Panc1 (cell line): ENCODE measurements around the gene OR2D3. TPM values are rescaled to one million over a fixed set of nuclear protein-coding genes. Genes with fewer than 3 reads are reported as not detected.
A peak's percentile ranks its signal among the peaks of the same experiment; 100 is the strongest.

Source experiments
- ATAC-seq: fragments of 200-7000 bp; cut with Tn5 transposase; 2 replicates; pipeline ENCODE4 v1.9.1; 2020; ENCODE audit warnings: mild to moderate bottlenecking, moderate library complexity
- BruUV-seq: library from RNA; stranded (reverse); fragments of 400-500 nt; replicated peaks from 2 replicates; lab custom pipeline; 2021; lab: Mats Ljungman, UMichigan
- CTCF ChIA-PET: fragments of 300-600 bp; sonication (Branson Sonifier 250); formaldehyde crosslinking; loops from one replicate; lab custom pipeline; 2022; ENCODE audit warnings: antibody characterized with exemption; lab: Charles Lee
- POLR2A ChIA-PET: fragments of 300-600 bp; sonication (Branson Sonifier 250); formaldehyde crosslinking; loops from one replicate; lab custom pipeline; 2022; ENCODE audit warnings: antibody characterized with exemption; lab: Charles Lee
- DNase-seq: peaks from one replicate; pipeline ENCODE4 v3.0.0-alpha.2; 2010; ENCODE audit warnings: low read depth, low spot score
- H3K27ac ChIP-seq: 2 replicates; pipeline ENCODE4 v1.5.1; 2011; ENCODE audit warnings: mild to moderate bottlenecking, low read length, inconsistent platforms
- H3K27me3 ChIP-seq: fragments of 200-500 bp; sonication (Bioruptor generic); 2 replicates; pipeline ENCODE4 v1.6.0; 2014; ENCODE audit warnings: low read length, inconsistent platforms; ENCODE audit not compliant: control insufficient read depth, insufficient read depth
- H3K36me3 ChIP-seq: fragments of 200-500 bp; sonication (Bioruptor generic); 2 replicates; pipeline ENCODE4 v1.5.1; 2014; ENCODE audit warnings: inconsistent platforms, mild to moderate bottlenecking, low read length, moderate library complexity; ENCODE audit not compliant: control insufficient read depth, insufficient read depth
- H3K4me1 ChIP-seq: 2 replicates; pipeline ENCODE4 v1.5.1; 2011; ENCODE audit warnings: inconsistent platforms, mild to moderate bottlenecking, low read length, moderate library complexity; ENCODE audit not compliant: control insufficient read depth, insufficient read depth
- H3K4me3 ChIP-seq, 2 experiments: 2 replicates each; pipeline ENCODE4 v1.5.1; 2011 to 2012; ENCODE audit warnings: low read depth in 2 of 2, low read length in 2 of 2, mild to moderate bottlenecking in 2 of 2, inconsistent platforms in 1 of 2, moderate library complexity in 1 of 2
- H3K9me3 ChIP-seq: fragments of 200-500 bp; sonication (Bioruptor generic); 2 replicates; pipeline ENCODE4 v1.5.1; 2014; ENCODE audit warnings: low read depth, mild to moderate bottlenecking, inconsistent platforms, low read length, moderate library complexity; ENCODE audit not compliant: control insufficient read depth, insufficient read depth
- POLR2AphosphoS5 ChIP-seq: IDR thresholded peaks from 2 replicates; pipeline ENCODE4 v1.6.1; 2012; ENCODE audit warnings: mild to moderate bottlenecking, low read depth, low read length, moderate library complexity
- REST ChIP-seq, 2 experiments: IDR thresholded peaks; 2 replicates each; pipeline ENCODE4 v1.6.1; 2011 to 2012; ENCODE audit warnings: low read depth in 2 of 2, control low read depth in 1 of 2, low read length in 1 of 2, mild to moderate bottlenecking in 1 of 2, moderate library complexity in 1 of 2; ENCODE audit not compliant: insufficient read depth in 1 of 2
- SIN3A ChIP-seq: IDR thresholded peaks from 2 replicates; pipeline ENCODE4 v1.6.1; 2012; ENCODE audit warnings: low read depth, mild to moderate bottlenecking, low read length, moderate library complexity, borderline replicate concordance; ENCODE audit not compliant: insufficient read depth
- TCF7L2 ChIP-seq: IDR thresholded peaks from 2 replicates; pipeline ENCODE4 v1.6.1; 2011; ENCODE audit warnings: mild to moderate bottlenecking, low read depth, low read length, inconsistent platforms
- in situ Hi-C: cut with HindIII; loops from 2 replicates; pipeline ENCODE4 v1.10.0; 2016; ENCODE audit warnings: low sequenced_read_pairs, low pct_unique_long_range_greater_than_20kb
- intact Hi-C: fragments of 100-400 bp; cut with micrococcal nuclease; formaldehyde crosslinking; loops from one replicate; pipeline ENCODE4 v1.10.0; 2022; ENCODE audit not compliant: unreplicated experiment
- total RNA-seq: library from RNA; stranded (reverse); gene quantifications from one replicate; pipeline ENCODE4 v1.2.1, GENCODE V29; 2021; ENCODE audit not compliant: unreplicated experiment
- TF ChIP-seq, protein P1 (sequence below): fragments of 450-650 bp; IDR thresholded peaks from 2 replicates; pipeline ENCODE4 v1.5.1; 2017; ENCODE audit warnings: mild to moderate bottlenecking

OR2D3 gene
- total RNA-seq, 1 experiment from 2014 or later, result not detected

GRCh38 chr11:6892400-6892799, 28.4 kb upstream of the OR2D3 start, which contains the start of gene OR2D2:
Gene OR2D2 (minus strand): TSS chr11:6892500. CDS start chr11:6892500, 0 bp downstream.
- no TSS peak for BruUV-seq
- Histone ChIP-seq H3K36me3 (no peaks in the 10 kb centered on the region), H3K27me3 (no peaks in the 10 kb centered on the region), H3K27ac (no peak within 1 kb of the TSS), H3K9me3 (no peaks in the 10 kb centered on the region), H3K4me1 (no peaks in the 10 kb centered on the region), H3K4me3 (no peak within 1 kb of the TSS)
- intact Hi-C loops (no loop called here), in situ Hi-C loops (no loop called here)
- ChIA-PET POLR2A (no interaction called here), CTCF (no interaction called here)
- TF ChIP-seq REST (IDR thresholded peaks at IDR 0.05; ENCODE audit: insufficient read depth in 1 of 2, low read depth in 2 of 2, low read length in 1 of 2), result no peak
- TF ChIP-seq TCF7L2, result no peak
- TF ChIP-seq, protein P1, sequence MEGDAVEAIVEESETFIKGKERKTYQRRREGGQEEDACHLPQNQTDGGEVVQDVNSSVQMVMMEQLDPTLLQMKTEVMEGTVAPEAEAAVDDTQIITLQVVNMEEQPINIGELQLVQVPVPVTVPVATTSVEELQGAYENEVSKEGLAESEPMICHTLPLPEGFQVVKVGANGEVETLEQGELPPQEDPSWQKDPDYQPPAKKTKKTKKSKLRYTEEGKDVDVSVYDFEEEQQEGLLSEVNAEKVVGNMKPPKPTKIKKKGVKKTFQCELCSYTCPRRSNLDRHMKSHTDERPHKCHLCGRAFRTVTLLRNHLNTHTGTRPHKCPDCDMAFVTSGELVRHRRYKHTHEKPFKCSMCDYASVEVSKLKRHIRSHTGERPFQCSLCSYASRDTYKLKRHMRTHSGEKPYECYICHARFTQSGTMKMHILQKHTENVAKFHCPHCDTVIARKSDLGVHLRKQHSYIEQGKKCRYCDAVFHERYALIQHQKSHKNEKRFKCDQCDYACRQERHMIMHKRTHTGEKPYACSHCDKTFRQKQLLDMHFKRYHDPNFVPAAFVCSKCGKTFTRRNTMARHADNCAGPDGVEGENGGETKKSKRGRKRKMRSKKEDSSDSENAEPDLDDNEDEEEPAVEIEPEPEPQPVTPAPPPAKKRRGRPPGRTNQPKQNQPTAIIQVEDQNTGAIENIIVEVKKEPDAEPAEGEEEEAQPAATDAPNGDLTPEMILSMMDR, result no peak
- no peak for TF ChIP-seq SIN3A
- no peak for TF ChIP-seq POLR2AphosphoS5
- no peak for DNase-seq
- no peak for ATAC-seq

DNA sequence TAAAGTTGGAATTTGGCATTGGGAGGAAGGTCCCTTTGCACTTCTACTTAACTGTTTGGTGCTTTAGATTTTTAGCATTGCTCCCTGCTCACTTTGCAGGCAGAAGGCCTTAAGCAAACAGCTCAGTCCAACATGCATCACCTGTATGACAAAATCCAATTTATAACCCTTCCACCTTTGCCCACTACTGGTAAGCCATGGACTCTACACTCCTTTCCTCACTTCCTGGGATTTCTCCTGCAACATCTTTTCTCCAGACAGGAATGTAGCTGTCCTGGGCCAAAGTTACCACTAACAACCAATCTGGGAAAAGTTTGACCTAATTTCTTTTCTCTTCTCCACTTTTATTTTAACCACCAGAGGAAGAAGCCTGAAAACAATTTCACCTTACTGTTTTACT, 26.7 kb upstream of the OR2D3 start:
- intact Hi-C loops, result no loop called here
- in situ Hi-C loops, result no loop called here
- ChIA-PET POLR2A (no interaction called here), CTCF (interaction anchor here (0.7 kb wide), 1 partner anchor 28 kb away, joined by 3 read pairs; no protein-coding TSS in a partner anchor)
- no peak overlapping the region for H3K4me3 ChIP-seq
- no peak overlapping the region for H3K27ac ChIP-seq
- H3K27me3 ChIP-seq, result no peaks in the 10 kb centered on the region; the same call in 1 of the 2 replicates
- H3K9me3 ChIP-seq, result no peaks in the 10 kb centered on the region
- BruUV-seq, result no TSS peak
- no peak for ATAC-seq
- no peaks in the 10 kb centered on the region for H3K36me3 ChIP-seq
- DNase-seq, result no peak
- TF ChIP-seq POLR2AphosphoS5 (no peak), SIN3A (no peak)
- TF ChIP-seq, protein P1, result peak; percentile 17; the same call in 1 of the 2 replicates
- H3K4me1 ChIP-seq, result no peaks in the 10 kb centered on the region
